Tibial nerve (tissue), 4 donors: ENCODE data around the gene TM2D1. TPM values are rescaled to one million over a fixed set of nuclear protein-coding genes. Genes with fewer than 3 reads are reported as not detected.
"Not testable (repeated sequence)": the region's sequence is repeated elsewhere in the genome, so short reads cannot be mapped to it uniquely, and the experiment has no call there.

ENCODE experiments used
- DNase-seq, 2 donors: peaks; one replicate each; pipeline ENCODE4 v3.0.0-alpha.2; 2019; ENCODE audit warnings: low spot score in 2 of 2
- H3K27ac ChIP-seq, 4 donors: fragments of 200-600 bp; sonication (generic) in 3 of 4; one replicate each; pipeline ENCODE4 v1.5.1; 2017 to 2019; ENCODE audit warnings: mild to moderate bottlenecking in 1 of 4
- H3K27me3 ChIP-seq, 2 donors: fragments of 200-600 bp; sonication (generic) in 1 of 2; one replicate each; pipeline versions ENCODE4 v1.5.1 to v1.6.0; 2017 to 2019
- H3K36me3 ChIP-seq, 3 donors: fragments of 200-600 bp; sonication (generic); one replicate each; pipeline ENCODE4 v1.5.1; 2018 to 2019
- H3K4me1 ChIP-seq, 4 donors: fragments of 200-600 bp; sonication (generic) in 3 of 4; one replicate each; pipeline ENCODE4 v1.5.1; 2017 to 2019
- H3K4me3 ChIP-seq, 4 donors: fragments of 200-600 bp; sonication (generic) in 3 of 4; one replicate each; pipeline ENCODE4 v1.5.1; 2017 to 2019; ENCODE audit warnings: mild to moderate bottlenecking in 1 of 4, moderate library complexity in 1 of 4
- H3K9me3 ChIP-seq, 4 donors: fragments of 200-600 bp; sonication (generic) in 3 of 4; one replicate each; pipeline ENCODE4 v1.5.1; 2017 to 2019
- EP300 ChIP-seq, 2 donors: sonication (generic); formaldehyde crosslinking; IDR thresholded peaks; one replicate each; pipeline ENCODE4 v1.6.1; 2017; ENCODE audit warnings: antibody characterized with exemption in 2 of 2, mild to moderate bottlenecking in 1 of 2
- POLR2A ChIP-seq, 2 donors: fragments of 450-650 bp; IDR thresholded peaks; one replicate each; pipeline ENCODE4 v1.6.1; 2017; ENCODE audit warnings: antibody characterized with exemption in 2 of 2, mild to moderate bottlenecking in 2 of 2, moderate library complexity in 2 of 2
- WGBS, 2 donors: methylation state at CpG; one replicate each; pipeline ENCODE4 v1.1.5; 2018; 5-methylcytosine and 5-hydroxymethylcytosine counted together
- total RNA-seq, 4 donors: library from RNA; depleted of rRNA; stranded (reverse); fragments of >200 nt; gene quantifications; one replicate each; pipeline ENCODE4 v1.1.0, GENCODE V29; 2016
- TF ChIP-seq, protein P1 (sequence below), 5 experiments: fragments of 200-600 bp in 3 of 5; fragments of 450-650 bp in 2 of 5; sonication (generic) in 3 of 5; IDR thresholded peaks; one replicate each; pipeline ENCODE4 v1.5.1; 2016 to 2019; ENCODE audit warnings: antibody characterized with exemption in 5 of 5, mild to moderate bottlenecking in 3 of 5, moderate library complexity in 2 of 5

The TM2D1 gene
- total RNA-seq, 4 donors from 2014 or later, result 56.7 to 88.3 (median 77.1) TPM

DNA sequence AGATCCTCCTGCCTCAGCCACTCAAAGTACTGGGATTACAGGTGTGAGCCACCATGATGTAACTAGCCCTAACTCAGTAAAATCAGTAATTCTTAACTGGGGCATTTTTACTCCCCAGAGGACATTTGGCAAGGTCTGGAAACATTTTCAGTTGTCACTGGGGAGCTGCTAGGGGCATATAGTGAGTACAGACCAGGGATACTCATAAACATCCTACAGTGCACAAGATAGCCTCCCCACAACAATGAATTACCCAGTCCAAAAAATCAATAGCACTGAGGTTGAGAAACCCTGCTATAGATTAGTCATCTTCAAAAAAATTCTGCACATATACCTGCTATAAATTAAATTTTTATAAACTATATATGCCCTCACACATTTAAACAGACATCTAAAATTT lies 13.0 kb downstream of the TM2D1 start:
- H3K36me3 ChIP-seq, result peaks cover 0 to 44% (median 0%) of the 10 kb centered on the region in 3 donors
- TF ChIP-seq, protein P1, sequence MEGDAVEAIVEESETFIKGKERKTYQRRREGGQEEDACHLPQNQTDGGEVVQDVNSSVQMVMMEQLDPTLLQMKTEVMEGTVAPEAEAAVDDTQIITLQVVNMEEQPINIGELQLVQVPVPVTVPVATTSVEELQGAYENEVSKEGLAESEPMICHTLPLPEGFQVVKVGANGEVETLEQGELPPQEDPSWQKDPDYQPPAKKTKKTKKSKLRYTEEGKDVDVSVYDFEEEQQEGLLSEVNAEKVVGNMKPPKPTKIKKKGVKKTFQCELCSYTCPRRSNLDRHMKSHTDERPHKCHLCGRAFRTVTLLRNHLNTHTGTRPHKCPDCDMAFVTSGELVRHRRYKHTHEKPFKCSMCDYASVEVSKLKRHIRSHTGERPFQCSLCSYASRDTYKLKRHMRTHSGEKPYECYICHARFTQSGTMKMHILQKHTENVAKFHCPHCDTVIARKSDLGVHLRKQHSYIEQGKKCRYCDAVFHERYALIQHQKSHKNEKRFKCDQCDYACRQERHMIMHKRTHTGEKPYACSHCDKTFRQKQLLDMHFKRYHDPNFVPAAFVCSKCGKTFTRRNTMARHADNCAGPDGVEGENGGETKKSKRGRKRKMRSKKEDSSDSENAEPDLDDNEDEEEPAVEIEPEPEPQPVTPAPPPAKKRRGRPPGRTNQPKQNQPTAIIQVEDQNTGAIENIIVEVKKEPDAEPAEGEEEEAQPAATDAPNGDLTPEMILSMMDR (IDR thresholded peaks at IDR 0.05), result no peak
- TF ChIP-seq POLR2A (IDR thresholded peaks at IDR 0.05) (no peak), EP300 (IDR thresholded peaks at IDR 0.05) (no peak)
- peaks cover 0 to 12% (median 0%) of the 10 kb centered on the region in 4 donors for H3K4me1 ChIP-seq
- no peak for DNase-seq
- H3K27ac ChIP-seq, result no peak overlapping the region
- no peaks in the 10 kb centered on the region for H3K27me3 ChIP-seq
- H3K4me3 ChIP-seq, result no peak overlapping the region
- no peaks in the 10 kb centered on the region for H3K9me3 ChIP-seq

GRCh38 chr1:61711257-61711656 lies 13.7 kb downstream of the TM2D1 start:
- DNase-seq, H3K4me3 ChIP-seq, H3K27me3 ChIP-seq, H3K27ac ChIP-seq, H3K9me3 ChIP-seq: not testable (repeated sequence)
- Histone ChIP-seq H3K4me1 (peaks cover 0 to 12% (median 0%) of the 10 kb centered on the region in 4 donors), H3K36me3 (peaks cover 0 to 50% (median 0%) of the 10 kb centered on the region in 3 donors)
- WGBS, 2 donors, result 94 to 95% methylated on average over 4 of the region's 4 CpGs

GRCh38 chr1:61709908-61710289 lies 15.0 kb downstream of the TM2D1 start:
- H3K4me1 ChIP-seq, result peaks cover 0 to 12% (median 0%) of the 10 kb centered on the region in 4 donors
- DNase-seq, result no peak
- TF ChIP-seq POLR2A (IDR thresholded peaks at IDR 0.05), result no peak
- TF ChIP-seq, protein P1 (IDR thresholded peaks at IDR 0.05), result no peak
- TF ChIP-seq EP300 (IDR thresholded peaks at IDR 0.05), result no peak
- 84 to 89% methylated on average over 2 of the region's 2 CpGs for WGBS, 2 donors
- no peak overlapping the region for H3K27ac ChIP-seq
- no peaks in the 10 kb centered on the region for H3K27me3 ChIP-seq
- peaks cover 0 to 63% (median 0%) of the 10 kb centered on the region in 3 donors for H3K36me3 ChIP-seq
- H3K9me3 ChIP-seq, result no peaks in the 10 kb centered on the region
- no peak overlapping the region for H3K4me3 ChIP-seq

GRCh38 chr1:61708953-61709907 lies 15.7 kb downstream of the TM2D1 start:
- 77 to 80% methylated on average over 7 of the region's 7 CpGs for WGBS, 2 donors
- Histone ChIP-seq H3K4me1 (peaks cover 0 to 12% (median 0%) of the 10 kb centered on the region in 4 donors), H3K4me3 (no peak overlapping the region), H3K27me3 (no peaks in the 10 kb centered on the region), H3K27ac (no peak overlapping the region), H3K9me3 (no peaks in the 10 kb centered on the region), H3K36me3 (peaks cover 0 to 69% (median 0%) of the 10 kb centered on the region in 3 donors)
- TF ChIP-seq EP300 (IDR thresholded peaks at IDR 0.05), result no peak
- TF ChIP-seq, protein P1 (IDR thresholded peaks at IDR 0.05), result no peak
- no peak for TF ChIP-seq POLR2A (IDR thresholded peaks at IDR 0.05)
- no peak for DNase-seq

DNA sequence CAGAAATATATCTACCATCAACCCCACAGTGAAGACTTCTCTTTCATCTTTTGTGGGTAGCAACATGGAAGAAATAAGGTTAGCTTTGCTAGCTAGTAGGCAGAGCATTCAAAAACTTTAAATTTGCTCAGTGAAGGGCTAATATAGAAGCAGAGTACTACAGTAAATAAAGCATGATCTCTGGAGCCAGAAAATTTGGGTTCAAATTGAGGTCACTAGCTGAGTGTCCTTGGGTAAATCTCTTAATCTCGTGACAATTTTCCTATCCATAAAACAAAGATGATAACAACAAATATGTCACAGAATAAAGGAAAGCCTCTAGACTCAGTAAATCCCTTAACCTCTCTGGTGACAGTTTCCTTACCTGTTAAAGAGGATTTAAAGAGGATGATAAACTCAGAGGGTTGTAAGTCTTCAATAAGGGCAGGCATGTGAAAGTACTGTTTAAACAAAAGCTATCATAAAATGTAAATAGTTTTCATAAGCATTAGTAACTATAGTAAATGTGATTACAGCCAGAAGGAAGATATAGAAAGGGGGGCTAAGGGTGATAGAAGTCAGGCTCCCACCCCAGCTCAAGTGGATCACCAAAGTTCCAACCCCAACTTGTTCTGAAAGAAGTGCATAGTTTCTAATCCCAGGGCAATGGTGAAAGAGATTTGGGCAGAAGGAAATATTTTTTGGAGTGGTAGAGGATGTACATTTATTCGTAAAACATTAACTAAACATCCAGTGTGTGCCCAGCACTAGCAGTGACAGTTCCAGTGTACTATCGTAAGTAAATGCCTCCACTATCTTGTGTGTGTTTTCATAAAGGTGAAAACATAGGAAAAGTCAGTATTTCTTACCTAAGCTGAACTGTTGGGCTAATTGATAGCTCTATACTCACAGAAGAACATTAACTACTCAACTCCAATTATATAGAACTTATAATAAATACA lies 24.8 kb downstream of the TM2D1 start:
- no peaks in the 10 kb centered on the region for H3K4me1 ChIP-seq
- no peak overlapping the region for H3K27ac ChIP-seq
- H3K36me3 ChIP-seq, result peaks cover 0 to 92% (median 20%) of the 10 kb centered on the region in 3 donors
- no peak for DNase-seq
- no peak overlapping the region for H3K4me3 ChIP-seq
- TF ChIP-seq, protein P1 (IDR thresholded peaks at IDR 0.05), result no peak
- TF ChIP-seq EP300 (IDR thresholded peaks at IDR 0.05) (no peak), POLR2A (IDR thresholded peaks at IDR 0.05) (no peak)
- WGBS, 2 donors, result 65 to 77% methylated on average over 3 of the region's 3 CpGs
- no peaks in the 10 kb centered on the region for H3K9me3 ChIP-seq
- H3K27me3 ChIP-seq, result no peaks in the 10 kb centered on the region
